ENCODE data around the gene DIP2A. TPM values are rescaled to one million over a fixed set of nuclear protein-coding genes. Genes with fewer than 3 reads are reported as not detected.

DIP2A gene
- total and polyA plus RNA-seq, 9 donors = 16.3 to 31.4 (median 22.5) TPM

DNA sequence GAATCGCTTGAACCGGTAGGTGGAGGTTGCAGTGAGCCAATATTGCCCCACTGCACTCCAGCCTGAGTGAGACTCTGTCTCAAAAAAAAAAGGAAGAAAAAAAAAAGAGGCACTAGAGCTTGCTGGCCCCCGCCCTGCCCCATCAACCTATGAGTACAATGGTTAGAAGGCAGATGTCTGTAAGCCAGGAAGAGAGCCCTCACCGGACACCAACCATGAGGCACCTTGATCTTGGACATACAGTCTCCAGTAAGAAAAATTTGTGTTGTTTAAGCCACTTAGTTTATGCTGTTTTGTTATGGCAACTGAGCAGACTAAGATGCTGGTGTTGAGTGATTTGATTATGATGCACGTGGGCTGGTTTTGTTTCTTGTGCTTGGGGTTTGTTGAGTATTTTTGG, 34.2 kb downstream of the DIP2A start:
- Histone ChIP-seq H3K27me3 (ENCODE audit: control insufficient read depth, insufficient read depth, low read length) (no peaks in the 10 kb centered on the region), H3K27ac (ENCODE audit: low read length) (no peak overlapping the region), H3K36me3 (ENCODE audit: control insufficient read depth, insufficient read depth, low read length) (peaks cover 34% of the 10 kb centered on the region), H3K9me3 (replicated peaks; ENCODE audit: control insufficient read depth, low read depth, low read length) (no peaks in the 10 kb centered on the region), H3K4me3 (ENCODE audit: low read length) (no peak overlapping the region), H3K4me1 (ENCODE audit: control insufficient read depth, insufficient read depth, low read length) (no peaks in the 10 kb centered on the region)
- DNase-seq = no peak
- WGBS (ENCODE audit: insufficient coverage) = 100% methylated on average over 2 of the region's 5 CpGs

DNA sequence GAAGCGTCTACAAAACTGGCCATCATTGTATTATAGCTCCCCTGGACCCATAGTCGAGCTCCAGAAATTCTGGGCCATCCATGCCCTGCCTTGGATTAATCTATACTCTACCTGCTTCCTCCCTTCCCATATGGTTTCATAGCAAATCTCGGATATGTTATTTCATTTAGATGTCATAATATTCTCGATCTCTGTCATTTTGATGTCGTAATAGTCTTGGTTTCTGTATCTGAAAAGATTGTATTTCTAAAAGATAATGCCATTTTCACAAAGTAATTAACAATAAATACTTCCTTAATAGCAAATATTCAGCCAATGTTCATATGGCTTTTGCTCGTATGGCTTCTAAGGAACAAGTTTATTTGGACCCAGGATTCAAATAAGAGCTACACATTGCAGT, 35.1 kb downstream of the DIP2A start:
- Histone ChIP-seq H3K4me1 (ENCODE audit: control insufficient read depth, insufficient read depth, low read length) (no peaks in the 10 kb centered on the region), H3K27me3 (ENCODE audit: control insufficient read depth, insufficient read depth, low read length) (no peaks in the 10 kb centered on the region), H3K4me3 (ENCODE audit: low read length) (no peak overlapping the region), H3K27ac (ENCODE audit: low read length) (no peak overlapping the region), H3K36me3 (ENCODE audit: control insufficient read depth, insufficient read depth, low read length) (peaks cover 42% of the 10 kb centered on the region), H3K9me3 (replicated peaks; ENCODE audit: control insufficient read depth, low read depth, low read length) (no peaks in the 10 kb centered on the region)
- 100% methylated on average over 1 of the region's 6 CpGs for WGBS (ENCODE audit: insufficient coverage)
- DNase-seq = no peak

DNA sequence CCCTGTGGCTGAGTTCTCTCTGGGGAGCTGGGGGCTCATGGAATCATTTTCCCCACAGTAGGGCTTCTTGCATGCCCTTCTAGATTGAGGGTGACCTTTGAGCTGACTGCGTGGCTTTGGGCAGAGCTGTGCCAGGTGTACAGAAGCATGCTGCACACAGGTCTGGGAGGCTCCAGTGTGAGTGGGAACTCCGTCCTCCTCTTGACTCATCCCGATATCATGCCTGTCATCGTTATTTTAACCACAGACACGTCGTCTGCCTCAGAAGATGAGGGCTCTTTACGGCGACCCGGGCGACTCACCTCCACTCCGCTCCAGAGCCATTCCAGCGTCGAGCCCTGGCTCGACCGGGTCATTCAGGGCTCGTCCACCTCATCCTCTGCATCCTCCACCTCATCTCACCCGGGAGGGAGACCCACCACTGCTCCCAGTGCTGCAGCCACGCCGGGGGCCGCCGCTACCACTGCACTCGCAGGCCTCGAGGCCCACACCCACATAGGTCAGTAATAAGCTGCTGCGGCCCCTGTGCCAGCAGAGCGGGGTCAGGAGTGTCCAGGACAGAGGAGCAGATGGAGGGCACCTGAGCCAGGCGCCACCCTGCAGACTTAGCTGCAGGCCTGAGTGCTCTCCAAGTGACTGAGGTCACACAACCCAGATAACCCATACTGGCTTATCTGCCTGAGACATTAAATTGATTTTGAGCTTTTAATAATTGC, 39.8 kb downstream of the DIP2A start:
- H3K9me3 ChIP-seq (replicated peaks; ENCODE audit: control insufficient read depth, low read depth, low read length) = no peaks in the 10 kb centered on the region
- WGBS (ENCODE audit: insufficient coverage) = 90% methylated on average over 22 of the region's 26 CpGs
- no peaks in the 10 kb centered on the region for H3K27me3 ChIP-seq (ENCODE audit: control insufficient read depth, insufficient read depth, low read length)
- no peak overlapping the region for H3K27ac ChIP-seq (ENCODE audit: low read length)
- DNase-seq = no peak
- H3K36me3 ChIP-seq (ENCODE audit: control insufficient read depth, insufficient read depth, low read length) = peaks cover 41% of the 10 kb centered on the region
- no peak overlapping the region for H3K4me3 ChIP-seq (ENCODE audit: low read length)
- no peaks in the 10 kb centered on the region for H3K4me1 ChIP-seq (ENCODE audit: control insufficient read depth, insufficient read depth, low read length)

DNA sequence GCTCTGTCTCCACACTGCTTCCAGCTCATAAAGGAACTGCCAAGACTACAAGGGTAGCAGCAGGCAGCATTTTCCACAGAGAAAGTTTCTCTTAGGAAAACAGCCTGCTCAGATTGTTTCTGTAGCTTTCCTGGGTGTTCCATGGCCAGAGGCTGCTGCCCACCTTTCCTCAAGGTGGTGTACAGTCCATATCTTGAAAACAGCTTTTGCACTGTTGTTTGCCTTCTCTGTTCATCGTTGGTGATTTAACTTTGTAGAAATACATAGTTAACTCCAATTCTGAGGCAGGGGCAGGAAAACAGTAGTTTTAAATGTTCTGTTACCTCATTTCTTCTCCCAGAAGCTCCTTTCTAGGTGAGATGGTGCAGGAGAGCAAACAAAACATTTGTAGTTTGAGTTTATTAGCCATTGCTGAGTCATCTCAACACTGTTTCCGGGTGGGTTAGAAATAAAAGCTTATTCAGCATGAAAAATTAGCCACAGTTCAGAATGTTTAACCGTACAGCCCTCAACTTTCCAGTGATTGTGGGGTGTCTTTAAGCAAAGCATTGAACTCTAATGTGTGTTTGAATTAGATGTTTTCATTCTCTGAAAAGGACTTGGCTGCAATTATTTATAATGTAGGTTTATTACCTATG, 41.7 kb downstream of the DIP2A start:
- H3K27me3 ChIP-seq (ENCODE audit: control insufficient read depth, insufficient read depth, low read length) = no peaks in the 10 kb centered on the region
- H3K9me3 ChIP-seq (replicated peaks; ENCODE audit: control insufficient read depth, low read depth, low read length) = no peaks in the 10 kb centered on the region
- DNase-seq = no peak
- no peaks in the 10 kb centered on the region for H3K4me1 ChIP-seq (ENCODE audit: control insufficient read depth, insufficient read depth, low read length)
- no peak overlapping the region for H3K27ac ChIP-seq (ENCODE audit: low read length)
- no CpG with 5 or more reads among the region's 3 CpGs for WGBS (ENCODE audit: insufficient coverage)
- no peak overlapping the region for H3K4me3 ChIP-seq (ENCODE audit: low read length)
- peaks cover 45% of the 10 kb centered on the region for H3K36me3 ChIP-seq (ENCODE audit: control insufficient read depth, insufficient read depth, low read length)

DNA sequence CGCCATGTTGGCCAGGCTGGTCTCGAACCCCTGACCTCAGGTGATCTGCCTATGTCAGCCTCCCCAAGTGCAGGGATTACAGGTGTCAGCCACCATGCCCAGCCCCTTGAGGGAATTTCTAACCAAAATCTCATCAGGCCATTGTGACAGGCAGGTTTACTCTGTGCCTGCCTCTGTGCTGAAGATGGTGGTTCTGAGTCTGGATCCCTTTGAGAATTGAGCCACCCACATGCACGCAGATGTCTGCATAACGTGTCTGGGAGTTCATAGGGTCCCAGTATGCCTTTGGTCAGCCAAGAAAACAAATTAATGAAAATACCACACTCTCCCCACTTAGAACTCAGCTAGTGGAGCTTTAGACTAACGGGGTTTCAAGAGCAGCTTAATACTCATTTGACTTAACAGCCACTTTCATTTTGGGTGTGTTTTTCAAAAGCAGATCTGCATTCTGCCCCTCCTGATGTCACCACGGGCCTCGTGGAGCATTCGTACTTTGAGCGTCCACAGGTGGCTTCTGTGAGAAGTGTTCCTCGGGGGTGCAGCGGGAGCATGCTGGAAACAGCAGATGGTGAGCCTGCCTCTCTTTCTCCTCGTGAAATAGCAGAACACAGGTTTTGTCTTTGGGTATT, 45.3 kb downstream of the DIP2A start:
- Histone ChIP-seq H3K27me3 (ENCODE audit: control insufficient read depth, insufficient read depth, low read length) (no peaks in the 10 kb centered on the region), H3K4me3 (ENCODE audit: low read length) (no peak overlapping the region), H3K4me1 (ENCODE audit: control insufficient read depth, insufficient read depth, low read length) (no peaks in the 10 kb centered on the region), H3K36me3 (ENCODE audit: control insufficient read depth, insufficient read depth, low read length) (peaks cover 34% of the 10 kb centered on the region), H3K9me3 (replicated peaks; ENCODE audit: control insufficient read depth, low read depth, low read length) (no peaks in the 10 kb centered on the region), H3K27ac (ENCODE audit: low read length) (no peak overlapping the region)
- no peak for DNase-seq
- 47% methylated on average over 8 of the region's 12 CpGs for WGBS (ENCODE audit: insufficient coverage)

DNA sequence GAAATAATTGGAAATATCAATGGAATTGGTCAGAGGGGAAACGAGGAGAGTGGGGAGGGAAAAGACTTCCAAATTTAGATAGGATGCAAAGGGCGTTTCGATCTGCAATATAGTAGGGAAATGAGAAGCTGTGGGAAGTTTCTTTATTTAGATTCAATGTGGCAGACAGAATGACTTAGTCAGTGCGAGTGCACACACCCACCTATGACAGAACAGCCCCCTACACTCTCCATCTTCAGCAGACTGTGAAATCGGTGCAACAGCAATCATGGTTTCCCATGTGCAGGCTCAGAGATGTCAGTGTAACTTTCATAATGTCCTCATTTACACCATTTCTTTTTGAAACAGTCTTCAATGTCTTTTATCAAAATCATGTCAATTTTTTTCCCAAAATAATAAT, 46.0 kb downstream of the DIP2A start:
- Histone ChIP-seq H3K4me1 (ENCODE audit: control insufficient read depth, insufficient read depth, low read length) (no peaks in the 10 kb centered on the region), H3K4me3 (ENCODE audit: low read length) (no peak overlapping the region), H3K36me3 (ENCODE audit: control insufficient read depth, insufficient read depth, low read length) (peaks cover 31% of the 10 kb centered on the region), H3K27me3 (ENCODE audit: control insufficient read depth, insufficient read depth, low read length) (no peaks in the 10 kb centered on the region), H3K9me3 (replicated peaks; ENCODE audit: control insufficient read depth, low read depth, low read length) (no peaks in the 10 kb centered on the region), H3K27ac (ENCODE audit: low read length) (no peak overlapping the region)
- 73% methylated on average over 3 of the region's 5 CpGs for WGBS (ENCODE audit: insufficient coverage)
- DNase-seq = no peak

DNA sequence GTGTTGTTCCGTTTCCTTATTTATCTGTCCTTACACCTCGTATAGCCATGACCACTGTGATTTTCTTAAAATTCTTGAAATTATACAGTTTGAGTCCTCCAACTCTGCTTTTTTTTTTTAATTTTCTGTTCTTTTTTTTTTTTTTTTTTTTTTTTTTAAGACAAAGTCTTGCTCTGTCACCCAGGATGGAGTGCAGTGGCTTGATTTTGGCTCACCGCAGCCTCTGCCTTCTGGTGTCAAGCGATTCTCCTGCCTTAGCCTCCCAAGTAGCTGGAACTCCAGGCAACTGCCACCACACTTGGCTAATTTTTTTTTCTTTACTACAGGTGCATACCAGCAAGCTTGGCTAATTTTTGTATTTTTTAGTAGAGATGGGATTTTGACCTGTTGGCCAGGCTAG, 48.9 kb downstream of the DIP2A start:
- no CpG with 5 or more reads among the region's 4 CpGs for WGBS (ENCODE audit: insufficient coverage)
- no peak overlapping the region for H3K27ac ChIP-seq (ENCODE audit: low read length)
- H3K4me1 ChIP-seq (ENCODE audit: control insufficient read depth, insufficient read depth, low read length) = no peaks in the 10 kb centered on the region
- peaks cover 49% of the 10 kb centered on the region for H3K36me3 ChIP-seq (ENCODE audit: control insufficient read depth, insufficient read depth, low read length)
- no peaks in the 10 kb centered on the region for H3K27me3 ChIP-seq (ENCODE audit: control insufficient read depth, insufficient read depth, low read length)
- DNase-seq = no peak
- no peaks in the 10 kb centered on the region for H3K9me3 ChIP-seq (replicated peaks; ENCODE audit: control insufficient read depth, low read depth, low read length)
- H3K4me3 ChIP-seq (ENCODE audit: low read length) = no peak overlapping the region

DNA sequence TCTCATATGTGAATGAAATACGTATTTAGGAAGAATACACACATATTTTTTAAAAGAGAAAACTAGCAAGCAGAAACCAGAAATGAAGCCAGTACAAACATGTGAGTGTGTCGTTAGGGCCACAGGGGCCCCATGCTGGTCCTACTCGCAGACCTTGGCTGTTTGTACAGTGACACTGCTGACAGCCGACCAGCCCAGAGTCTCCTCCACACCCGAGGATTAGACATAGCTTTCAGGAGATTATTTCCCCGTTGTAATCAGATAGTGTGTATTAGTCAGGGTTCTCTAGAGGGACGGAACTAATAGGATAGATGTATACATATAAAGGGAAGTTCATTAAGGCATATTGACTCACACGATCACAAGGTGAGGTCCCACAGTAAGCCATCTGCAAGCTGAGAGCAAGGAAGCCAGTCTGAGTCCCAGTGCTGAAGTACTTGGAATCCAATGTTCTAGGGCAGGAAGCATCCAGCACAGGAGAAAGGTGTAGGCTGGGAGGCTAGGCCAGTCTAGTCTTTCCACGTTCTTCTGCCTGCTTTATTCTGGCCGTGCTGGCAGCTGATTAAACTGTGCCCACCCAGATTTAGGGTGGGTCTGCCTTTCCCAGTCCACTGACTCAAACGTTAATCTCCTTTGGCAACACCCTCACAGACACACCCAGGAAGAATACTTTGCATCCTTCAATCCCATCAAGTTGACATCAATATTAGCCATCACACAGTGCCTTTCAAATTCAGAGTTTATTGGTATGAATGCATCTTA, 51.2 kb downstream of the DIP2A start:
- no peak for DNase-seq
- no peaks in the 10 kb centered on the region for H3K9me3 ChIP-seq (replicated peaks; ENCODE audit: control insufficient read depth, low read depth, low read length)
- H3K4me1 ChIP-seq (ENCODE audit: control insufficient read depth, insufficient read depth, low read length) = no peaks in the 10 kb centered on the region
- no peak overlapping the region for H3K4me3 ChIP-seq (ENCODE audit: low read length)
- 79% methylated on average over 6 of the region's 11 CpGs for WGBS (ENCODE audit: insufficient coverage)
- H3K27me3 ChIP-seq (ENCODE audit: control insufficient read depth, insufficient read depth, low read length) = no peaks in the 10 kb centered on the region
- no peak overlapping the region for H3K27ac ChIP-seq (ENCODE audit: low read length)
- H3K36me3 ChIP-seq (ENCODE audit: control insufficient read depth, insufficient read depth, low read length) = peaks cover 38% of the 10 kb centered on the region

DNA sequence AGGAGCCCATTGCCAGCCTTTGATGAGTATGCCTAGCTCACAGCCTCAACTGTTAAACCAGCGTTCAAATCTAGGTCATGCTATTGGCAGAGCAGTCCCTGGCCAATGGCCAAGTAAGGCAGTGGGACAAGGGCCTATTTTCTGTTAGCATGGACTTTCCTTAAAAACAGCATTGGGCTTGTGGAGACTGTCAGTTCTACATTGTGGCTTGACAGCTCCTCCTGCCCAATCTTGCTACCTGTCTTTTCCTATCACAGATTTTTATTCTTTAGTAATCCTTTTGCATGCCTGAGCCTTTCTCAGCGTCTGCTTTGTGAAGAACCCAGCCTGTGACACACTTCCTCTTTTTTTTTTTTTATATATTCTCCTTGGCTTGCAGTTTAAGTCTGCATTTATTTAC, 56.4 kb downstream of the DIP2A start:
- H3K27ac ChIP-seq (ENCODE audit: low read length) = no peak overlapping the region
- no peak overlapping the region for H3K4me3 ChIP-seq (ENCODE audit: low read length)
- no peaks in the 10 kb centered on the region for H3K4me1 ChIP-seq (ENCODE audit: control insufficient read depth, insufficient read depth, low read length)
- WGBS (ENCODE audit: insufficient coverage) = no CpG with 5 or more reads among the region's 2 CpGs
- H3K36me3 ChIP-seq (ENCODE audit: control insufficient read depth, insufficient read depth, low read length) = peaks cover 44% of the 10 kb centered on the region
- H3K9me3 ChIP-seq (replicated peaks; ENCODE audit: control insufficient read depth, low read depth, low read length) = no peaks in the 10 kb centered on the region
- H3K27me3 ChIP-seq (ENCODE audit: control insufficient read depth, insufficient read depth, low read length) = no peaks in the 10 kb centered on the region
- peak; percentile 60 for DNase-seq

DNA sequence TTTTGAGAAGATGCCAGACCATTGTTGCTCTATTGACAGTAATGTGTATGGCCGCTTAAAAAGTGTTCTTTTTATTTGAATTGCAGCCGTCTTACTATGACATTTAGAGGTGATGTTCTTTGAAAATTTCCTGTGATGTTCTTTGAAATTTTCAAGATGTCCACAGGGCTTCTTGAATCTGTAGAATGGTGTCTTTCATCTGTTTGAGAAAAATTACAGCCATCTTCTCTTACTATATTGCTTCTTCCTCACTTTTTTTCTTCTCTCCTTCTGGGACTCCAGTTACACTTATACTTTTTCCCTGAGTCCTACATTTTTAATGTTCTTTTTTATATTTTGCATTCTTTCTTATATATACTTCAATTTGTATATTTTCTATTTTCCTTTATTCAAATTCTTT, 57.4 kb downstream of the DIP2A start:
- H3K27me3 ChIP-seq (ENCODE audit: control insufficient read depth, insufficient read depth, low read length) = no peaks in the 10 kb centered on the region
- WGBS (ENCODE audit: insufficient coverage) = no CpG with 5 or more reads among the region's 2 CpGs
- H3K27ac ChIP-seq (ENCODE audit: low read length) = no peak overlapping the region
- H3K9me3 ChIP-seq (replicated peaks; ENCODE audit: control insufficient read depth, low read depth, low read length) = no peaks in the 10 kb centered on the region
- DNase-seq = no peak
- no peak overlapping the region for H3K4me3 ChIP-seq (ENCODE audit: low read length)
- peaks cover 35% of the 10 kb centered on the region for H3K36me3 ChIP-seq (ENCODE audit: control insufficient read depth, insufficient read depth, low read length)
- no peaks in the 10 kb centered on the region for H3K4me1 ChIP-seq (ENCODE audit: control insufficient read depth, insufficient read depth, low read length)

All from muscle of leg (tissue), 11 donors.